Mesothelial cell of epicardium (in vitro differentiated cells): ENCODE data around the gene FGF14. TPM values are rescaled to one million over a fixed set of nuclear protein-coding genes. Genes with fewer than 3 reads are reported as not detected.

Experiments used
- DNase-seq, 2 experiments: peaks; one replicate each; pipeline ENCODE4 v3.0.0; 2021; ENCODE audit warnings: low spot score in 2 of 2; ENCODE audit not compliant: unreplicated experiment in 2 of 2
- H3K27ac Mint-ChIP-seq: 2 replicates; pipeline ENCODE4 v1.8.0; 2021; ENCODE audit warnings: mixed read lengths
- H3K27me3 Mint-ChIP-seq: 2 replicates; pipeline ENCODE4 v1.8.0; 2021; ENCODE audit warnings: low read depth, mixed read lengths
- H3K36me3 Mint-ChIP-seq: 2 replicates; pipeline ENCODE4 v1.8.0; 2021; ENCODE audit warnings: mixed read lengths
- H3K4me1 Mint-ChIP-seq: 2 replicates; pipeline ENCODE4 v1.8.0; 2021; ENCODE audit warnings: mixed read lengths
- H3K4me3 Mint-ChIP-seq: 2 replicates; pipeline ENCODE4 v1.8.0; 2021; ENCODE audit warnings: mild to moderate bottlenecking, moderate library complexity, mixed read lengths
- H3K9me3 Mint-ChIP-seq: 2 replicates; pipeline ENCODE4 v1.8.0; 2021; ENCODE audit warnings: mixed read lengths
- total RNA-seq: library from RNA; stranded (reverse); gene quantifications from 3 replicates; pipeline ENCODE4 v1.2.1, GENCODE V29; 2021
- TF ChIP-seq, protein P1 (sequence below): fragments of 200-600 bp; sonication (generic); IDR thresholded peaks from one replicate; pipeline ENCODE4 v1.5.0; 2021; ENCODE audit warnings: antibody characterized with exemption; ENCODE audit not compliant: unreplicated experiment

FGF14 gene
- 0.02 TPM in 1 of 3 replicates, not detected in the others for total RNA-seq

DNA sequence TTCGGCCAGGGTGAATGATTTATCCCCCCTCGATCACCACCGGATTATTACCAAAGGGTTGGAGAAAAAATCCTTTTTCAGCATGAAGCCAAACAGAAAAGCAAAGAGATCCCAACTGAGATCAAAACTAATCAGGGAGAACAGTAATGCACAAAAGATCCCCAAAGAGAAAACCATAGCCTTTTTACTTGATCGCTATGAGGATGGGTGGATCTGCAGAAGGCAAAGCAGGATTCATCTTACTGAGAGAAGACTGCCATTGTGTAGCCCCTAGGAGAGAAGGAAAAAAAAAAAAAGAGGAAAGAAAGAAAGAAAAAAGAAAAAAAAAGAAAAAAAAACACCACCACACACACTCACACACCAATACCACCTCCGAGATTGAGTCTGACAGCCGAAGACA, at the start of gene FGF14:
Gene FGF14 (minus strand): TSS at position 283 of the 400 bp plus-strand sequence.
- Mint-ChIP-seq H3K4me1 (peaks cover 19% of the 10 kb centered on the region), H3K4me3 (peak within 1 kb of the TSS; percentile 50), H3K27me3 (peaks cover 91% of the 10 kb centered on the region), H3K9me3 (no peaks in the 10 kb centered on the region), H3K36me3 (no peaks in the 10 kb centered on the region), H3K27ac (no peak within 1 kb of the TSS)
- no peak for DNase-seq
- TF ChIP-seq, protein P1, sequence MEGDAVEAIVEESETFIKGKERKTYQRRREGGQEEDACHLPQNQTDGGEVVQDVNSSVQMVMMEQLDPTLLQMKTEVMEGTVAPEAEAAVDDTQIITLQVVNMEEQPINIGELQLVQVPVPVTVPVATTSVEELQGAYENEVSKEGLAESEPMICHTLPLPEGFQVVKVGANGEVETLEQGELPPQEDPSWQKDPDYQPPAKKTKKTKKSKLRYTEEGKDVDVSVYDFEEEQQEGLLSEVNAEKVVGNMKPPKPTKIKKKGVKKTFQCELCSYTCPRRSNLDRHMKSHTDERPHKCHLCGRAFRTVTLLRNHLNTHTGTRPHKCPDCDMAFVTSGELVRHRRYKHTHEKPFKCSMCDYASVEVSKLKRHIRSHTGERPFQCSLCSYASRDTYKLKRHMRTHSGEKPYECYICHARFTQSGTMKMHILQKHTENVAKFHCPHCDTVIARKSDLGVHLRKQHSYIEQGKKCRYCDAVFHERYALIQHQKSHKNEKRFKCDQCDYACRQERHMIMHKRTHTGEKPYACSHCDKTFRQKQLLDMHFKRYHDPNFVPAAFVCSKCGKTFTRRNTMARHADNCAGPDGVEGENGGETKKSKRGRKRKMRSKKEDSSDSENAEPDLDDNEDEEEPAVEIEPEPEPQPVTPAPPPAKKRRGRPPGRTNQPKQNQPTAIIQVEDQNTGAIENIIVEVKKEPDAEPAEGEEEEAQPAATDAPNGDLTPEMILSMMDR = no peak

DNA sequence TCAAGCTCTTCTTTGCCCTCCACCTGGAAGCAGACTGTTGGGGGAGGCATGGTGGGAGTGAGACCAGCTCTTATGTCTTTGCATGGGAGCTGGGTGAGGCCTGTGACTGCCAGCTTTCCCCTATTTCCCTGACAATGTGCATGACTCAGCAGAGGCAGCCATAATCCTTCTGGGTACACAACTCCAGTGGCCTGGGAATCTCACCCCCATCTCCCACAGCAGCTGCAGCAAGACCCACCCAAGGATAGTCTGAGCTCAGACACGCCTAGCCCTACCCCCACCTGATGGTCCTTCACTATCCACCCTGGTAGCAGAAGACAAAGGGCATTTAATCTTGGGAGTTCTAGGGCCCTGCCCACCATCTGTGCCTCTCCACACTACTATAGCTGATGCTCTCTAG, 41.4 kb upstream of the FGF14 start:
- Mint-ChIP-seq H3K27ac (no peak overlapping the region), H3K27me3 (peaks cover 26% of the 10 kb centered on the region), H3K4me1 (peaks cover 8% of the 10 kb centered on the region), H3K4me3 (no peak overlapping the region), H3K36me3 (no peaks in the 10 kb centered on the region), H3K9me3 (peaks cover 9% of the 10 kb centered on the region)
- no peak for DNase-seq
- TF ChIP-seq, protein P1 = no peak

DNA sequence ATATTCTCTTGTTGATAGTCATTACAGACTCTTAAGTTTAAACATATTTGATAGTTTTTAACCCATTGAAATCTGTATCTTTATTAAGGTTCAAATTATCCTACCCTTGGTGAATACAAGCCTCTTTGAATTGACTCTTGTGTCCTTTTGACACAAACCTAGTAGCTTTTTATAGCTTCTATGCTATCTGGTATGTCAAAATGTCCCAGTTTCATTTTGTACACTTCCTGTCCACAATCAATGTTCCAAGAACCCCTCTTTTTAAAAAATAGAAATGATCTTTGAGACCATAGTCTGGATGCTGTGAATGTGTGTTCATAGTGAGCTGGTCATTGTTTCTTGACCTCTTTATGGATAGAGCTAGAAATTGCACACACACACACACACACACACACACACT, 39.2 kb upstream of the FGF14 start:
- Mint-ChIP-seq H3K4me1 (peaks cover 8% of the 10 kb centered on the region), H3K9me3 (peaks cover 9% of the 10 kb centered on the region), H3K27ac (no peak overlapping the region), H3K4me3 (no peak overlapping the region), H3K36me3 (no peaks in the 10 kb centered on the region), H3K27me3 (peaks cover 19% of the 10 kb centered on the region)
- TF ChIP-seq, protein P1 = no peak
- DNase-seq = no peak

DNA sequence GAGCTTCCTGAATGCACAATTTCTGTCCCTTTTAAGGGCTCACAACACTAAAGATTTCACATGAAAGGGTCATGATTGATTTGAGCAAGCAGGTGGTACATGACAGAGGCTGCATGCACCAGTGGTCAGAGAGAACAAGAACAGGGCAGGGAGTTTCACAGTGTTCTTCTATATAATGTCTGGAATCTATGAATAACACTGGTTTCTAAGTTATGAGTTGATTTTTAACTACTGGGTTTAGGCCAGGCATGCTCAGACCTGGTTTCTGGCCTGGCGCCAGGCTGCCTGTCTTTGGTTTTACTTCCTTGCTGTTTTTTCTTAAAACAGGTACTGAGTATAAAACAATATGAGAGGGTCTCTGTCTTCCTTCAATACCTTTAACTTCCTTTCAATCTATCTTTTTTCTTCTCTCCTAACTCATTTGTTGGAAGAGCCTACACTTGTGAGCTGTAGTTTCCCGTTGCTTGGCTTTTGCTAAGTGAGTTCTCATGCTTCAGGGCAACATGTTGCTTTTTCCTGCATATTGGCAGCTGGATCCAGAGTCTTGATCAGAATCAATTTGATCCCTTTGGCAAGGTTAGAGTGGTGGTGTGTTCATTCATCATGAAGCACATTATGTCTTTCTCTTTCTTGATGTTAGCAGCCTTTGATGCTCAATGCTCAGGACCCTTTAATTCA, 38.5 kb upstream of the FGF14 start:
- peaks cover 13% of the 10 kb centered on the region for H3K9me3 Mint-ChIP-seq
- H3K27ac Mint-ChIP-seq = peak overlapping the region; percentile 13
- peaks cover 17% of the 10 kb centered on the region for H3K27me3 Mint-ChIP-seq
- TF ChIP-seq, protein P1 = no peak
- peaks cover 8% of the 10 kb centered on the region for H3K4me1 Mint-ChIP-seq
- no peaks in the 10 kb centered on the region for H3K36me3 Mint-ChIP-seq
- no peak overlapping the region for H3K4me3 Mint-ChIP-seq
- peak in 1 of 2 experiments; percentile 49 for DNase-seq

DNA sequence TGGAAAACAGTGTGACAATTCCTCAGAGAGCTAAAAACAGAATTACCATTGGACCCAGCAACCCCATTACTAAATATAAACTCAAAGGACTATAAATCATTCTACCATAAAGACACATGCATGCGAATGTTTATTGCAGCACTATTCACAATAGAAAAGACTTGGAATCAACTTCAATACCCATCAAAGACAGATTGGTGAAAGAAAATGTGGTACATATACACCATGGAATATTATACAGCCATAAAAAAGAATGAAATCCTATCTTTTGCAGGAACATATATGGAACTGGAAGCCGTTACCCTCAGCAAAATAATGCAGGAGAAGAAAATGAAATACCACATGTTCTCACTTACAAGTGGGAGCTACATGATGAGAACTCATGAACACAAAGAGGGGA, 20.8 kb upstream of the FGF14 start:
- no peak overlapping the region for H3K27ac Mint-ChIP-seq
- no peaks in the 10 kb centered on the region for H3K36me3 Mint-ChIP-seq
- H3K9me3 Mint-ChIP-seq = peaks cover 46% of the 10 kb centered on the region
- H3K4me1 Mint-ChIP-seq = no peaks in the 10 kb centered on the region
- H3K4me3 Mint-ChIP-seq = no peak overlapping the region
- TF ChIP-seq, protein P1 = no peak
- DNase-seq = no peak
- H3K27me3 Mint-ChIP-seq = peaks cover 2% of the 10 kb centered on the region
